Measurements from ENCODE around the gene GSDME.

Gene GSDME

DNA sequence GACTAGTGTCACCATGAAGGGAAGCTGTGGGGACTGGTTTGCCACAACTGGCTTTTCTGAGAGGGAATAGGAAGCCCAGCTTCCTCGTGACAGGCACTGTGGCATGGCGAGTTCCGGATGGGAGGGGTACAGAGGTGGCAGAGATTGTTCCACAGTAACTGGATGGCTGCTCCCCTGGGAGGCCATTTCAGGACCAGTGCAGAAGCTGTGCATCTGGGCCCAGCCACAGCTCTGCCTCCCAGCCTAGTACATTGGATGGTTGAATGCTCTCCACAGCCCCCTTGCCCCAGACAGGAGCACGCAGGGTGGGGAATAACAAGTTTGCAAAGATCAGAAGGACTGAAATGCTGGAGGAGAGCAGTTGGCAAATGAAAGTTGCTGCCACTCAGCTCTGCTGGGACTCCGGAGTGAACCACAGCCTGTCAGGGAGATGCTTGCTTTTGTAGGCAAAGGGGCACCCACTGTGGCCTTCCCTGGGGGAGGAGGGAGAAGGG is 51.8 kb downstream of the GSDME start:
- no peaks in the 10 kb centered on the region for H3K4me1 ChIP-seq (ENCODE audit: control insufficient read depth, low read length)
- no peaks in the 10 kb centered on the region for H3F3A ChIP-seq (ENCODE audit: control insufficient read depth, insufficient read depth)
- no peak overlapping the region for H3K4me3 ChIP-seq (ENCODE audit: low read length)
- H3K9me2 ChIP-seq (replicated peaks; ENCODE audit: control insufficient read depth, low read length) = no peaks in the 10 kb centered on the region
- H4K20me1 ChIP-seq (ENCODE audit: control insufficient read depth, insufficient read depth, low read depth, low read length) = no peaks in the 10 kb centered on the region
- no peaks in the 10 kb centered on the region for H3K9me3 ChIP-seq (ENCODE audit: control insufficient read depth, insufficient read depth, low read length)
- no peak overlapping the region for H3K4me2 ChIP-seq (ENCODE audit: low read length)
- no peak overlapping the region for H3K27ac ChIP-seq (ENCODE audit: low read depth, low read length)
- no peaks in the 10 kb centered on the region for H3K79me2 ChIP-seq (ENCODE audit: control insufficient read depth, low read length)
- H3K27me3 ChIP-seq (ENCODE audit: control insufficient read depth, low read length) = no peaks in the 10 kb centered on the region; the same call in 1 of the 2 replicates
- no peak for TF ChIP-seq EZH2phosphoT487 (IDR thresholded peaks at IDR 0.05; ENCODE audit: borderline replicate concordance, low read length)
- TF ChIP-seq, protein P1, sequence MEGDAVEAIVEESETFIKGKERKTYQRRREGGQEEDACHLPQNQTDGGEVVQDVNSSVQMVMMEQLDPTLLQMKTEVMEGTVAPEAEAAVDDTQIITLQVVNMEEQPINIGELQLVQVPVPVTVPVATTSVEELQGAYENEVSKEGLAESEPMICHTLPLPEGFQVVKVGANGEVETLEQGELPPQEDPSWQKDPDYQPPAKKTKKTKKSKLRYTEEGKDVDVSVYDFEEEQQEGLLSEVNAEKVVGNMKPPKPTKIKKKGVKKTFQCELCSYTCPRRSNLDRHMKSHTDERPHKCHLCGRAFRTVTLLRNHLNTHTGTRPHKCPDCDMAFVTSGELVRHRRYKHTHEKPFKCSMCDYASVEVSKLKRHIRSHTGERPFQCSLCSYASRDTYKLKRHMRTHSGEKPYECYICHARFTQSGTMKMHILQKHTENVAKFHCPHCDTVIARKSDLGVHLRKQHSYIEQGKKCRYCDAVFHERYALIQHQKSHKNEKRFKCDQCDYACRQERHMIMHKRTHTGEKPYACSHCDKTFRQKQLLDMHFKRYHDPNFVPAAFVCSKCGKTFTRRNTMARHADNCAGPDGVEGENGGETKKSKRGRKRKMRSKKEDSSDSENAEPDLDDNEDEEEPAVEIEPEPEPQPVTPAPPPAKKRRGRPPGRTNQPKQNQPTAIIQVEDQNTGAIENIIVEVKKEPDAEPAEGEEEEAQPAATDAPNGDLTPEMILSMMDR (IDR thresholded peaks at IDR 0.05; ENCODE audit: low read depth, low read length, poor library complexity, severe bottlenecking) = no peak
- H3K36me3 ChIP-seq (ENCODE audit: control insufficient read depth, low read length) = no peaks in the 10 kb centered on the region

DNA sequence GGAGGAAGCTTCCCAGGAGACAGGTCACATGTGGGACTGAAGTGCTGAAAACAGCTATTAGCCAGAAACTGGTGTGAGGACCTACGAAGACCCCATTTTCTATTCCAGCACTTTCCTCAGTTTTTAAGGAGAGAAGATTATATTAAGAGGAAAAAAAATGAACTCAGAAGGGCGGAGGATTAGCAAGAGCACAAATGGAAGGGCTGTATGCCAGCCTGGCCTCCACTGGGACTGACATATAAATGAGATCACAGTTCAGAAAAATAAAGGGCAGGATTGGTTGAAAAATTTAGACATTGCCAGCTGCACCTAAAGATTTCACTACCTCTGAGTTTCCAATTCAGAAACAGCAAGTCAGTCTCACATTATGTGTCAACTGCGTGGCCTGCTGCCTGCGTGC is 53.0 kb downstream of the GSDME start:
- Histone ChIP-seq H3K4me3 (ENCODE audit: low read length) (no peak overlapping the region), H3K4me2 (ENCODE audit: low read length) (no peak overlapping the region), H3K27me3 (ENCODE audit: control insufficient read depth, low read length) (no peaks in the 10 kb centered on the region; the same call in 1 of the 2 replicates), H4K20me1 (ENCODE audit: control insufficient read depth, insufficient read depth, low read depth, low read length) (no peaks in the 10 kb centered on the region), H3K79me2 (ENCODE audit: control insufficient read depth, low read length) (no peaks in the 10 kb centered on the region), H3K9me3 (ENCODE audit: control insufficient read depth, insufficient read depth, low read length) (no peaks in the 10 kb centered on the region), H3K9me2 (replicated peaks; ENCODE audit: control insufficient read depth, low read length) (no peaks in the 10 kb centered on the region), H3F3A (ENCODE audit: control insufficient read depth, insufficient read depth) (no peaks in the 10 kb centered on the region), H3K4me1 (ENCODE audit: control insufficient read depth, low read length) (no peaks in the 10 kb centered on the region), H3K27ac (ENCODE audit: low read depth, low read length) (no peak overlapping the region), H3K36me3 (ENCODE audit: control insufficient read depth, low read length) (no peaks in the 10 kb centered on the region)
- TF ChIP-seq, protein P1 (IDR thresholded peaks at IDR 0.05; ENCODE audit: low read depth, low read length, poor library complexity, severe bottlenecking) = no peak
- no peak for TF ChIP-seq EZH2phosphoT487 (IDR thresholded peaks at IDR 0.05; ENCODE audit: borderline replicate concordance, low read length)

DNA sequence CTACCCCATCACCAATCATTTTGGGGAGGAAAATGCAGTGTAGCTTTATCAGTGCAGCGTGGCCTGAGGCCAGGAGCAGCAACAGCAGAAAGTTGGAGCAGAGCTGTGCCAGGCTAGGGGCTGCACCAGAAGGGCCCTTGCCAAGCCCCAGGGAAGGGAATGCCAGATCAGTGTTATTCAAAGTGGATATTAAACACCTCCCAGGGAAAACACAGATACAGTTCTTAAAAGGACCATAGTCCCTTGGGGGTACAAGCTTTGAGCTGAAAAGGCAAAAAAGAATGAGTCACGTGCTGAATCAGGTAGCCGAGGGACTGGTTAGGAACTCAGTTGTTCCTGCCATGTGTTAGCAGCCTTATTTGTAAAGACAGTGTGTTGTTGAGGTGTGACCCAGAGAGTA is 54.0 kb downstream of the GSDME start:
- no peak overlapping the region for H3K4me2 ChIP-seq (ENCODE audit: low read length)
- TF ChIP-seq, protein P1 (IDR thresholded peaks at IDR 0.05; ENCODE audit: low read depth, low read length, poor library complexity, severe bottlenecking) = no peak
- TF ChIP-seq EZH2phosphoT487 (IDR thresholded peaks at IDR 0.05; ENCODE audit: borderline replicate concordance, low read length) = no peak

More for the DNA sequence above, 54.0 kb downstream of the GSDME start:
- H3K4me1 ChIP-seq (ENCODE audit: control insufficient read depth, low read length) = peaks cover 3% of the 10 kb centered on the region
- no peaks in the 10 kb centered on the region for H3K9me3 ChIP-seq (ENCODE audit: control insufficient read depth, insufficient read depth, low read length)
- H3F3A ChIP-seq (ENCODE audit: control insufficient read depth, insufficient read depth) = no peaks in the 10 kb centered on the region
- H3K36me3 ChIP-seq (ENCODE audit: control insufficient read depth, low read length) = no peaks in the 10 kb centered on the region
- no peak overlapping the region for H3K4me3 ChIP-seq (ENCODE audit: low read length)
- no peaks in the 10 kb centered on the region for H3K79me2 ChIP-seq (ENCODE audit: control insufficient read depth, low read length)
- no peak overlapping the region for H3K27ac ChIP-seq (ENCODE audit: low read depth, low read length)
- H3K9me2 ChIP-seq (replicated peaks; ENCODE audit: control insufficient read depth, low read length) = no peaks in the 10 kb centered on the region
- no peaks in the 10 kb centered on the region; the same call in 1 of the 2 replicates for H3K27me3 ChIP-seq (ENCODE audit: control insufficient read depth, low read length)
- H4K20me1 ChIP-seq (ENCODE audit: control insufficient read depth, insufficient read depth, low read depth, low read length) = no peaks in the 10 kb centered on the region

All from DOHH2 (cell line).